K562 (cell line): ENCODE measurements around the gene PTGR2. TPM values are rescaled to one million over a fixed set of nuclear protein-coding genes. Genes with fewer than 3 reads are reported as not detected.

Experiments
- COPS2 ChIP-seq: fragments of 450-650 bp; conservative IDR thresholded peaks from 2 replicates; pipeline ENCODE4 v1.6.1; 2016; ENCODE audit warnings: mild to moderate bottlenecking, moderate library complexity
- HDAC8 ChIP-seq: fragments of 450-650 bp; IDR thresholded peaks from 2 replicates; pipeline ENCODE4 v1.6.1; 2016; ENCODE audit warnings: mild to moderate bottlenecking, missing genetic modification characterization, moderate library complexity, missing compliant biosample characterization
- MCM7 ChIP-seq, 2 experiments: fragments of 450-650 bp; IDR thresholded peaks; 2 replicates each; pipeline ENCODE4 v1.6.1; 2016 to 2018
- TCF7L2 ChIP-seq: fragments of 150-350 bp; IDR thresholded peaks from 2 replicates; pipeline ENCODE4 v1.6.1; 2016; ENCODE audit warnings: low read depth, mild to moderate bottlenecking, low read length, moderate library complexity
- ZKSCAN8 ChIP-seq: fragments of 200-800 bp; sonication (Bioruptor generic); IDR thresholded peaks from 2 replicates; pipeline ENCODE4 v1.6.1; 2016; ENCODE audit warnings: missing genetic modification characterization, missing compliant biosample characterization
- ZNF212 ChIP-seq: fragments of 450-650 bp; formaldehyde crosslinking; IDR thresholded peaks from 2 replicates; pipeline ENCODE4 v1.4.0; 2020; ENCODE audit warnings: mild to moderate bottlenecking
- ZNF445 ChIP-seq: fragments of 250-450 bp; sonication (Bioruptor Pico); IDR thresholded peaks from 2 replicates; pipeline ENCODE4 v1.4.0; 2020; ENCODE audit warnings: low read depth, mild to moderate bottlenecking, moderate library complexity
- polyA plus RNA-seq, 8 experiments: library from polyadenylated mRNA; depleted of rRNA in 4 of 8; stranded (reverse) in 5 of 8; unstranded in 3 of 8; fragments of >200 nt; fragmentation: Nextera tagmentation in 2 of 8; fragmentation: Illumina TruSeq in 1 of 8; extraction: Ambion mirVana in 2 of 8; extraction: Trizol in 1 of 8; gene quantifications; 2 replicates each; pipeline versions ENCODE4 v1.2.1 to v1.2.3, GENCODE V29; 2011 to 2014; ENCODE audit warnings: inconsistent platforms in 1 of 8, missing spikeins in 1 of 8
- total RNA-seq, 7 experiments: library from RNA; depleted of rRNA in 6 of 7; stranded (reverse); fragments of >200 nt in 6 of 7; fragmentation: Illumina TruSeq in 2 of 7; extraction: Trizol in 2 of 7; gene quantifications; 2 replicates each; pipeline versions ENCODE4 v1.2.1 to v1.2.3, GENCODE V29; 2011 to 2021; ENCODE audit warnings: low replicate concordance in 1 of 7
- TF ChIP-seq, protein P1 (sequence below), 2 experiments: fragments of 450-650 bp; formaldehyde crosslinking in 1 of 2; IDR thresholded peaks; 2 replicates each; pipeline versions ENCODE4 v1.4.0 to v1.6.1; 2014 to 2020; ENCODE audit warnings: mild to moderate bottlenecking in 2 of 2, borderline replicate concordance in 1 of 2, low read depth in 1 of 2
- TF ChIP-seq, protein P2 (sequence below): fragments of 150-350 bp; IDR thresholded peaks from 2 replicates; pipeline ENCODE4 v1.6.1; 2014; ENCODE audit warnings: low read depth, mild to moderate bottlenecking, low read length, borderline replicate concordance
- TF ChIP-seq, protein P3 (sequence below): fragments of 450-650 bp; IDR thresholded peaks from 2 replicates; pipeline ENCODE4 v1.6.1; 2016; ENCODE audit warnings: low read depth, mild to moderate bottlenecking, moderate library complexity

PTGR2 gene
- total and polyA plus RNA-seq, 9 of the 15 experiments (the other 6 are each of a cell fraction or from before 2014, with no cell fraction given) = 7.4 to 23.0 (median 13.0) TPM

DNA sequence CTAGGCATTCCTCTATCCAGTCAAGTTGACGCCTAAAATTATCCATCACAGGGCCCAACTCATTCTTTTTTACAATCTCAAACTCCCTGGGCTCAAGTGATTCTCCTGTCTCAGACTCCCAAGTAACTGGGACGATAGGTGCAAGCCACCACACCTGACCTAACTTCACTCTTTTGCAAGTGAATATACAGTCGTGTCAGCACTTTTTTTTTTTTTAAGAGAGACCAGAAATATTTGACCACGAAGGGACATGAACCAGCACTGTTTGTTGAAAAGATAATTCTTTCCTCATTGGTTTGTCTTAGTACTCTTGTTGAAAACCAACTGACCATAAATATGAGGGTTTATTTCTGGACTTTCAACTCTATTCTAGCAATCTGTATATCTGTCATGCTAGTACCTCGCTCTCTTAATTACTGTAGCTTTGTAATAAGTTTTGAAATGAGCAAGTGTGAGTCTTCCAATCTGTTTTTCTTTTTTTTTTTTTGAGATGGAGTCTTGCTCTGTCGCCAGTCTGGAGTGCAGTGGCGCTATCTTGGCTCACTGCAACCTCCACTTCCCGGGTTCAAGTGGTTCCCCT lies 14.0 kb downstream of the PTGR2 start (continued):
- TF ChIP-seq, protein P1, sequence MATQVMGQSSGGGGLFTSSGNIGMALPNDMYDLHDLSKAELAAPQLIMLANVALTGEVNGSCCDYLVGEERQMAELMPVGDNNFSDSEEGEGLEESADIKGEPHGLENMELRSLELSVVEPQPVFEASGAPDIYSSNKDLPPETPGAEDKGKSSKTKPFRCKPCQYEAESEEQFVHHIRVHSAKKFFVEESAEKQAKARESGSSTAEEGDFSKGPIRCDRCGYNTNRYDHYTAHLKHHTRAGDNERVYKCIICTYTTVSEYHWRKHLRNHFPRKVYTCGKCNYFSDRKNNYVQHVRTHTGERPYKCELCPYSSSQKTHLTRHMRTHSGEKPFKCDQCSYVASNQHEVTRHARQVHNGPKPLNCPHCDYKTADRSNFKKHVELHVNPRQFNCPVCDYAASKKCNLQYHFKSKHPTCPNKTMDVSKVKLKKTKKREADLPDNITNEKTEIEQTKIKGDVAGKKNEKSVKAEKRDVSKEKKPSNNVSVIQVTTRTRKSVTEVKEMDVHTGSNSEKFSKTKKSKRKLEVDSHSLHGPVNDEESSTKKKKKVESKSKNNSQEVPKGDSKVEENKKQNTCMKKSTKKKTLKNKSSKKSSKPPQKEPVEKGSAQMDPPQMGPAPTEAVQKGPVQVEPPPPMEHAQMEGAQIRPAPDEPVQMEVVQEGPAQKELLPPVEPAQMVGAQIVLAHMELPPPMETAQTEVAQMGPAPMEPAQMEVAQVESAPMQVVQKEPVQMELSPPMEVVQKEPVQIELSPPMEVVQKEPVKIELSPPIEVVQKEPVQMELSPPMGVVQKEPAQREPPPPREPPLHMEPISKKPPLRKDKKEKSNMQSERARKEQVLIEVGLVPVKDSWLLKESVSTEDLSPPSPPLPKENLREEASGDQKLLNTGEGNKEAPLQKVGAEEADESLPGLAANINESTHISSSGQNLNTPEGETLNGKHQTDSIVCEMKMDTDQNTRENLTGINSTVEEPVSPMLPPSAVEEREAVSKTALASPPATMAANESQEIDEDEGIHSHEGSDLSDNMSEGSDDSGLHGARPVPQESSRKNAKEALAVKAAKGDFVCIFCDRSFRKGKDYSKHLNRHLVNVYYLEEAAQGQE (IDR thresholded peaks at IDR 0.05; ENCODE audit: borderline replicate concordance) = no peak
- TF ChIP-seq, protein P1 (CRISPR knock-in tag; IDR thresholded peaks at IDR 0.05; ENCODE audit: low read depth) = no peak
- TF ChIP-seq TCF7L2 (no peak), MCM7 (IDR thresholded peaks at IDR 0.05) (no peak), ZNF212 (CRISPR knock-in tag) (no peak), COPS2 (no peak), ZNF445 (CRISPR knock-in tag) (no peak), HDAC8 (tag) (no peak), ZKSCAN8 (CRISPR knock-in tag) (no peak)
- TF ChIP-seq, protein P2, sequence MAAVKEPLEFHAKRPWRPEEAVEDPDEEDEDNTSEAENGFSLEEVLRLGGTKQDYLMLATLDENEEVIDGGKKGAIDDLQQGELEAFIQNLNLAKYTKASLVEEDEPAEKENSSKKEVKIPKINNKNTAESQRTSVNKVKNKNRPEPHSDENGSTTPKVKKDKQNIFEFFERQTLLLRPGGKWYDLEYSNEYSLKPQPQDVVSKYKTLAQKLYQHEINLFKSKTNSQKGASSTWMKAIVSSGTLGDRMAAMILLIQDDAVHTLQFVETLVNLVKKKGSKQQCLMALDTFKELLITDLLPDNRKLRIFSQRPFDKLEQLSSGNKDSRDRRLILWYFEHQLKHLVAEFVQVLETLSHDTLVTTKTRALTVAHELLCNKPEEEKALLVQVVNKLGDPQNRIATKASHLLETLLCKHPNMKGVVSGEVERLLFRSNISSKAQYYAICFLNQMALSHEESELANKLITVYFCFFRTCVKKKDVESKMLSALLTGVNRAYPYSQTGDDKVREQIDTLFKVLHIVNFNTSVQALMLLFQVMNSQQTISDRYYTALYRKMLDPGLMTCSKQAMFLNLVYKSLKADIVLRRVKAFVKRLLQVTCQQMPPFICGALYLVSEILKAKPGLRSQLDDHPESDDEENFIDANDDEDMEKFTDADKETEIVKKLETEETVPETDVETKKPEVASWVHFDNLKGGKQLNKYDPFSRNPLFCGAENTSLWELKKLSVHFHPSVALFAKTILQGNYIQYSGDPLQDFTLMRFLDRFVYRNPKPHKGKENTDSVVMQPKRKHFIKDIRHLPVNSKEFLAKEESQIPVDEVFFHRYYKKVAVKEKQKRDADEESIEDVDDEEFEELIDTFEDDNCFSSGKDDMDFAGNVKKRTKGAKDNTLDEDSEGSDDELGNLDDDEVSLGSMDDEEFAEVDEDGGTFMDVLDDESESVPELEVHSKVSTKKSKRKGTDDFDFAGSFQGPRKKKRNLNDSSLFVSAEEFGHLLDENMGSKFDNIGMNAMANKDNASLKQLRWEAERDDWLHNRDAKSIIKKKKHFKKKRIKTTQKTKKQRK = no peak
- TF ChIP-seq, protein P3, sequence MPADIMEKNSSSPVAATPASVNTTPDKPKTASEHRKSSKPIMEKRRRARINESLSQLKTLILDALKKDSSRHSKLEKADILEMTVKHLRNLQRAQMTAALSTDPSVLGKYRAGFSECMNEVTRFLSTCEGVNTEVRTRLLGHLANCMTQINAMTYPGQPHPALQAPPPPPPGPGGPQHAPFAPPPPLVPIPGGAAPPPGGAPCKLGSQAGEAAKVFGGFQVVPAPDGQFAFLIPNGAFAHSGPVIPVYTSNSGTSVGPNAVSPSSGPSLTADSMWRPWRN = no peak
